Suprapubic skin (tissue), 4 donors: Measurements from ENCODE around the gene WWTR1. TPM values are rescaled to one million over a fixed set of nuclear protein-coding genes. Genes with fewer than 3 reads are reported as not detected.

Experiments
- DNase-seq, 2 donors: peaks; one replicate each; pipeline ENCODE4 v3.0.0-alpha.2; 2019; ENCODE audit warnings: low spot score in 2 of 2
- H3K27ac ChIP-seq: fragments of 200-600 bp; sonication (generic); one replicate; pipeline ENCODE4 v1.5.1; 2019
- H3K27me3 ChIP-seq: fragments of 200-600 bp; sonication (generic); one replicate; pipeline ENCODE4 v1.5.1; 2019
- H3K36me3 ChIP-seq: fragments of 200-600 bp; sonication (generic); one replicate; pipeline ENCODE4 v1.5.1; 2019
- H3K4me1 ChIP-seq: fragments of 200-600 bp; sonication (generic); one replicate; pipeline ENCODE4 v1.5.1; 2019
- H3K4me3 ChIP-seq: fragments of 200-600 bp; sonication (generic); one replicate; pipeline ENCODE4 v1.5.1; 2019; ENCODE audit warnings: mild to moderate bottlenecking
- H3K9me3 ChIP-seq: fragments of 200-600 bp; sonication (generic); one replicate; pipeline ENCODE4 v1.5.1; 2019
- CTCF ChIP-seq, 2 donors: fragments of 200-600 bp in 1 of 2; fragments of 450-650 bp in 1 of 2; sonication (generic) in 1 of 2; IDR thresholded peaks; one replicate each; pipeline ENCODE4 v1.5.1; 2016 to 2019; ENCODE audit warnings: antibody characterized with exemption in 2 of 2, mild to moderate bottlenecking in 1 of 2, moderate library complexity in 1 of 2
- EP300 ChIP-seq: sonication (generic); formaldehyde crosslinking; IDR thresholded peaks from one replicate; pipeline ENCODE4 v1.6.1; 2017; ENCODE audit warnings: antibody characterized with exemption
- POLR2A ChIP-seq, 2 donors: fragments of 450-650 bp; IDR thresholded peaks; one replicate each; pipeline ENCODE4 v1.6.1; 2017; ENCODE audit warnings: antibody characterized with exemption in 2 of 2, mild to moderate bottlenecking in 2 of 2, moderate library complexity in 2 of 2
- POLR2AphosphoS5 ChIP-seq, 3 donors: sonication (generic); formaldehyde crosslinking; IDR thresholded peaks; one replicate each; pipeline ENCODE4 v1.6.1; 2017; ENCODE audit warnings: antibody characterized with exemption in 3 of 3
- WGBS: methylation state at CpG from one replicate; pipeline ENCODE4 v1.1.5; 2018; 5-methylcytosine and 5-hydroxymethylcytosine counted together
- total RNA-seq, 4 donors: library from RNA; depleted of rRNA; stranded (reverse); fragments of >200 nt; gene quantifications; one replicate each; pipeline ENCODE4 v1.1.0, GENCODE V29; 2016

The WWTR1 gene
- total RNA-seq, 4 donors from 2014 or later = 33.0 to 68.9 (median 52.1) TPM

- H3K27ac ChIP-seq = no peak overlapping the region
- H3K9me3 ChIP-seq = no peaks in the 10 kb centered on the region
- no peaks in the 10 kb centered on the region for H3K27me3 ChIP-seq
- no peaks in the 10 kb centered on the region for H3K4me1 ChIP-seq
- 87% methylated on average over 1 of the region's 1 CpG for WGBS
- TF ChIP-seq POLR2A (IDR thresholded peaks at IDR 0.05) = no peak
- TF ChIP-seq EP300 = no peak
- no peak for TF ChIP-seq POLR2AphosphoS5 (IDR thresholded peaks at IDR 0.05)
- no peak for TF ChIP-seq CTCF (IDR thresholded peaks at IDR 0.05)
- no peak overlapping the region for H3K4me3 ChIP-seq
- no peak for DNase-seq
- no peaks in the 10 kb centered on the region for H3K36me3 ChIP-seq
Observed at GRCh38 chr3:149673393-149673792, 15.6 kb upstream of the WWTR1 start.

DNA sequence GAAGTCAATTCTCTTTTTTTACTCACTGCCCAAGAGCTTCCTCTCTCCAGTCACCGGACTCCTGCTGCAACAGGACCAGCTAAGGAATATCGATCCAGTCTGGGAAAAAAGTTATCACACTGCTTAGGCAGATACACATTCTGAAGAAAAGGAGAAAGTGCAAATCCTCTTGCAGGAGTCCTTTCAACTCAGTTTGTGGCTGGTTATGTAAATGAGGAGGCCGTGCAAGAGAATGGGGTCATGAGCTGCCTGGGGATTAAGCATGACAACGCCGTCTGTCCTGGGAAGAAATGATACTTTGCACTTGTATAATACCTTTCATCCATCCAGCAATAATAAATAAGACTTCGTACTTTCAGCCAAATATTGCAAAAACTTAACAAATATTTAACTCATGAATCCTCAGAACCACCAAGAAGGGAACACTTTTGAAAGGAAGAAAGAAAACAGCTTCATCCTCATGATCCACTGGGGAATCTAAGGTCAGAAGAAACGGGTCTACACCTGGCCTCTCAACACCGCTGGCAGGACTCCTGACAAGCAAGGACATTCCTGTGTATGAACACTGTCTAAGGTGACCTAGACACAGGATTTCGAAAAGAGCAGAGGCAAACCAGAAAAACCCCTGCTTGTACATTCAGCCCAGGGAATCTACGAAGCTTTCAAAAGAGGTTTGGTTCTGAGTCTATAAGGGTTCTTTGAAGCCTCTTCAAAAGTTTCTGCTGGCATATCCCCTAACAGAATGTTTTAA is 13.1 kb upstream of the WWTR1 start:
- Histone ChIP-seq H3K4me1 (no peaks in the 10 kb centered on the region), H3K9me3 (no peaks in the 10 kb centered on the region), H3K4me3 (no peak overlapping the region), H3K27ac (no peak overlapping the region), H3K36me3 (no peaks in the 10 kb centered on the region), H3K27me3 (no peaks in the 10 kb centered on the region)
- WGBS = 76% methylated on average over 10 of the region's 10 CpGs
- TF ChIP-seq CTCF (IDR thresholded peaks at IDR 0.05) (no peak), POLR2AphosphoS5 (IDR thresholded peaks at IDR 0.05) (no peak), POLR2A (IDR thresholded peaks at IDR 0.05) (no peak), EP300 (no peak)
- DNase-seq = no peak

- Histone ChIP-seq H3K9me3 (no peaks in the 10 kb centered on the region), H3K27ac (no peak overlapping the region), H3K27me3 (no peaks in the 10 kb centered on the region), H3K36me3 (no peaks in the 10 kb centered on the region), H3K4me3 (no peak overlapping the region), H3K4me1 (no peaks in the 10 kb centered on the region)
- TF ChIP-seq POLR2A (IDR thresholded peaks at IDR 0.05) (no peak), EP300 (no peak), POLR2AphosphoS5 (IDR thresholded peaks at IDR 0.05) (no peak), CTCF (IDR thresholded peaks at IDR 0.05) (no peak)
- 68% methylated on average over 2 of the region's 2 CpGs for WGBS
- no peak for DNase-seq
Observed at GRCh38 chr3:149667576-149667975, 9.8 kb upstream of the WWTR1 start.

GRCh38 chr3:149663966-149664365 is 6.1 kb upstream of the WWTR1 start:
- TF ChIP-seq EP300 (no peak), CTCF (IDR thresholded peaks at IDR 0.05) (no peak), POLR2AphosphoS5 (IDR thresholded peaks at IDR 0.05) (no peak), POLR2A (IDR thresholded peaks at IDR 0.05) (no peak)
- Histone ChIP-seq H3K9me3 (no peaks in the 10 kb centered on the region), H3K27ac (no peak overlapping the region), H3K4me1 (peaks cover 1% of the 10 kb centered on the region), H3K27me3 (no peaks in the 10 kb centered on the region), H3K36me3 (no peaks in the 10 kb centered on the region), H3K4me3 (no peak overlapping the region)
- no peak for DNase-seq
- WGBS = 79% methylated on average over 1 of the region's 1 CpG

- Histone ChIP-seq H3K36me3 (no peaks in the 10 kb centered on the region), H3K9me3 (no peaks in the 10 kb centered on the region), H3K27ac (no peak overlapping the region), H3K27me3 (no peaks in the 10 kb centered on the region), H3K4me3 (no peak overlapping the region), H3K4me1 (peaks cover 8% of the 10 kb centered on the region)
- TF ChIP-seq EP300 (no peak), POLR2A (IDR thresholded peaks at IDR 0.05) (no peak), POLR2AphosphoS5 (IDR thresholded peaks at IDR 0.05) (no peak), CTCF (IDR thresholded peaks at IDR 0.05) (no peak)
- 91% methylated on average over 4 of the region's 4 CpGs for WGBS
- no peak for DNase-seq
Observed at GRCh38 chr3:149662240-149662887, 4.5 kb upstream of the WWTR1 start.
